Esophagus squamous epithelium (tissue), 4 donors: ENCODE data around the gene ACAA2.

ENCODE experiments used
- CTCF ChIP-seq, 6 experiments: fragments of 450-650 bp in 4 of 6; fragments of 200-600 bp in 2 of 6; sonication (generic) in 2 of 6; IDR thresholded peaks; one replicate each; pipeline ENCODE4 v1.5.1; 2016 to 2019; ENCODE audit warnings: antibody characterized with exemption in 6 of 6, mild to moderate bottlenecking in 4 of 6, moderate library complexity in 4 of 6
- POLR2A ChIP-seq, 4 donors: fragments of 450-650 bp; IDR thresholded peaks; one replicate each; pipeline ENCODE4 v1.6.1; 2017; ENCODE audit warnings: antibody characterized with exemption in 4 of 4, mild to moderate bottlenecking in 4 of 4, moderate library complexity in 3 of 4

GRCh38 chr18:49804096-49804495, 9.2 kb downstream of the ACAA2 start:
- TF ChIP-seq CTCF (IDR thresholded peaks at IDR 0.05) = no peak
- no peak for TF ChIP-seq POLR2A (IDR thresholded peaks at IDR 0.05)
